GM13977 (cell line): ENCODE results near the gene EXOC6.
A peak's percentile ranks its signal among the peaks of the same experiment; 100 is the strongest.

Experiments
- DNase-seq: peaks from one replicate; pipeline ENCODE4 v3.0.0; 2012; ENCODE audit warnings: low spot score
- CTCF ChIP-seq: IDR thresholded peaks from 2 replicates; pipeline ENCODE4 v1.5.1; 2012; ENCODE audit warnings: mild to moderate bottlenecking, control low read depth; ENCODE audit not compliant: insufficient read depth; ENCODE audit errors: extremely low read depth, missing control alignments
- in situ Hi-C: fragments of 300-500 bp; cut with MboI; formaldehyde crosslinking; loops from one replicate; pipeline ENCODE4 v1.12.0; 2022; ENCODE audit warnings: low sequenced_read_pairs, low pct_unique_long_range_greater_than_20kb, mixed read lengths, inconsistent platforms; ENCODE audit not compliant: unreplicated experiment

EXOC6 gene

GRCh38 chr10:93072225-93072712 is 223.9 kb downstream of the EXOC6 start:
- in situ Hi-C loops: loop anchor here (10.0 kb wide), 1 partner anchor 283 kb away; no protein-coding TSS in a partner anchor
- TF ChIP-seq CTCF: no peak
- peak; percentile 50 for DNase-seq

GRCh38 chr10:93072713-93073538 is 224.6 kb downstream of the EXOC6 start:
- peak; percentile 40 for DNase-seq
- TF ChIP-seq CTCF: no peak
- in situ Hi-C loops: loop anchor here (10.0 kb wide), 1 partner anchor 282 kb away; no protein-coding TSS in a partner anchor

GRCh38 chr10:93073539-93074146 is 225.3 kb downstream of the EXOC6 start, which contains the start of gene CYP26A1:
TSS of gene CYP26A1 (plus strand) at chr10:93073893. CDS start at chr10:93073935, 42 bp downstream.
- in situ Hi-C loops: loop anchor here (10.0 kb wide), 1 partner anchor 281 kb away; no protein-coding TSS in a partner anchor
- DNase-seq: peak; percentile 52
- TF ChIP-seq CTCF: no peak

GRCh38 chr10:93074147-93074596 is 225.9 kb downstream of the EXOC6 start:
- TF ChIP-seq CTCF: peak; percentile 16
- in situ Hi-C loops: loop anchor here (10.0 kb wide), 1 partner anchor 281 kb away; no protein-coding TSS in a partner anchor
- no peak for DNase-seq

GRCh38 chr10:93074597-93075368 is 226.5 kb downstream of the EXOC6 start:
- in situ Hi-C loops: loop anchor here (10.0 to 25.0 kb wide), 3 partner anchors 213 to 413 kb away; partner anchors contain the start of genes CEP55 and MYOF
- TF ChIP-seq CTCF: no peak

More at GRCh38 chr10:93074597-93075368, 226.5 kb downstream of the EXOC6 start:
- DNase-seq: peak; percentile 37
